HUES6 (cell line): ENCODE data around the gene IGF2R.
A peak's percentile ranks its signal among the peaks of the same experiment; 100 is the strongest.

Source experiments
- H3K27ac ChIP-seq: 2 replicates; pipeline ENCODE4 v1.7.0; 2013; ENCODE audit warnings: low read depth, mild to moderate bottlenecking, low read length, inconsistent platforms
- H3K27me3 ChIP-seq: 2 replicates; pipeline ENCODE4 v1.6.1; 2013; ENCODE audit warnings: low read length; ENCODE audit not compliant: control insufficient read depth, insufficient read depth
- H3K36me3 ChIP-seq: 2 replicates; pipeline ENCODE4 v1.6.1; 2013; ENCODE audit warnings: low read length; ENCODE audit not compliant: control insufficient read depth, insufficient read depth
- H3K4me1 ChIP-seq: 2 replicates; pipeline ENCODE4 v1.6.1; 2013; ENCODE audit warnings: low read length; ENCODE audit not compliant: control insufficient read depth, insufficient read depth
- H3K4me3 ChIP-seq: 2 replicates; pipeline ENCODE4 v1.5.1; 2013; ENCODE audit warnings: low read depth, low read length
- H3K9ac ChIP-seq: one replicate; pipeline ENCODE4 v1.6.1; 2013; ENCODE audit warnings: mild to moderate bottlenecking, low read length
- H3K9me3 ChIP-seq: 2 replicates; pipeline ENCODE4 v1.6.1; 2013; ENCODE audit warnings: low read depth, low read length; ENCODE audit not compliant: control insufficient read depth, insufficient read depth

IGF2R gene

GRCh38 chr6:160041608-160042007 lies 72.7 kb downstream of the IGF2R start:
- Histone ChIP-seq H3K27ac (no peak overlapping the region), H3K36me3 (peaks cover 79% of the 10 kb centered on the region), H3K4me1 (no peaks in the 10 kb centered on the region), H3K9ac (no peak overlapping the region), H3K27me3 (no peaks in the 10 kb centered on the region), H3K4me3 (no peak overlapping the region), H3K9me3 (no peaks in the 10 kb centered on the region)

GRCh38 chr6:160042014-160042773 lies 73.3 kb downstream of the IGF2R start:
- no peak overlapping the region for H3K27ac ChIP-seq
- peaks cover 82% of the 10 kb centered on the region for H3K36me3 ChIP-seq

DNA sequence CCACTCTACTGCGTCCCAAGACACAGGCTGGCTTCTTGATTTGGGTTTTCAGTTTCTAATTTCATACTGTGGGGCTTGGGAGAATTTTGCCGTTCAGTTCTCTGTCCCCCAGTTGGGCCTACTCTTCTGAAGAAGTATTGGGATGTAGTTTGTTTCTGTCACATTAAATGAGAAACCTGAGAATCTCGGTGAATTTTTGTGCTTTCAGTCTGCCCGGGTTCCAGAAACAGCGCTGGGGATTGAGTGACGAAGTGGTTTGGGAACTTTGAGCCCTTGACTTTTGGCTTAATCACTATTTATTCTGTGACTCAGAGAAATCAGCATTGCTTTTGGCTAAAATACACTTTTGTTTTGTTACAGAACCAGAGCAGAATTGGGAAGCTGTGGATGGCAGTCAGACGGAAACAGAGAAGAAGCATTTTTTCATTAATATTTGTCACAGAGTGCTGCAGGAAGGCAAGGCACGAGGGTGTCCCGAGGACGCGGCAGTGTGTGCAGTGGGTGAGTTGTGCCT lies 74.0 kb downstream of the IGF2R start:
- Histone ChIP-seq H3K4me1 (no peaks in the 10 kb centered on the region), H3K9ac (no peak overlapping the region), H3K27me3 (no peaks in the 10 kb centered on the region), H3K9me3 (no peaks in the 10 kb centered on the region), H3K27ac (no peak overlapping the region), H3K4me3 (no peak overlapping the region), H3K36me3 (peaks cover 87% of the 10 kb centered on the region)

More at GRCh38 chr6:160042014-160042773, 73.3 kb downstream of the IGF2R start:
- no peak overlapping the region for H3K9ac ChIP-seq
- no peaks in the 10 kb centered on the region for H3K4me1 ChIP-seq
- no peak overlapping the region for H3K4me3 ChIP-seq
- no peaks in the 10 kb centered on the region for H3K9me3 ChIP-seq
- H3K27me3 ChIP-seq = no peaks in the 10 kb centered on the region

- H3K36me3 ChIP-seq = peaks cover 93% of the 10 kb centered on the region
- H3K27me3 ChIP-seq = no peaks in the 10 kb centered on the region
- H3K4me1 ChIP-seq = no peaks in the 10 kb centered on the region
- peak overlapping the region; percentile 46; the same call in 1 of the 2 replicates for H3K27ac ChIP-seq
- H3K9ac ChIP-seq = no peak overlapping the region
- no peaks in the 10 kb centered on the region for H3K9me3 ChIP-seq
- H3K4me3 ChIP-seq = no peak overlapping the region
Observed at GRCh38 chr6:160043784-160044183, 74.9 kb downstream of the IGF2R start.

DNA sequence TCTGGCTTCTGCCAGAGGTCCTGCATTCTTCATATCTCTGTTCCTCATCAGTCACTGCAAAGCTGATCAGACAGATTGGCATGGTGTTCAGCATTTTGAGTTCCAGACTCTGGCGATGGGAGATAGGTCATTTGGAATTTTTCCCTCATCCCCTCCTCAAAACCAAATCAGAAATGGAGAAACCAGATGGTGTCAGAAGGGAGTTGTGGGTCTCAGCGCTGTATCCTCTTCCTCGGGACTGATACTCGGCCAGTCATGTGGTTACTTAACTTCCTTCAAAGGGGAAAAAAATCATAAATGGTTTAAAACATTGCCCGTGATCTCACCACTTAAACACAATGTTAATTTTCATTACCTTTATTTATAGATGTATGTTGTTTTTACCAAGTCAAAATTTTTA lies 75.8 kb downstream of the IGF2R start:
- Histone ChIP-seq H3K27me3 (no peaks in the 10 kb centered on the region), H3K27ac (no peak overlapping the region), H3K4me3 (no peak overlapping the region), H3K9ac (no peak overlapping the region), H3K9me3 (no peaks in the 10 kb centered on the region), H3K36me3 (peaks cover 100% of the 10 kb centered on the region), H3K4me1 (no peaks in the 10 kb centered on the region)

GRCh38 chr6:160048471-160048870 lies 79.6 kb downstream of the IGF2R start:
- Histone ChIP-seq H3K27me3 (no peaks in the 10 kb centered on the region), H3K9me3 (no peaks in the 10 kb centered on the region), H3K4me1 (no peaks in the 10 kb centered on the region), H3K36me3 (peaks cover 93% of the 10 kb centered on the region), H3K27ac (no peak overlapping the region), H3K4me3 (no peak overlapping the region), H3K9ac (no peak overlapping the region)

DNA sequence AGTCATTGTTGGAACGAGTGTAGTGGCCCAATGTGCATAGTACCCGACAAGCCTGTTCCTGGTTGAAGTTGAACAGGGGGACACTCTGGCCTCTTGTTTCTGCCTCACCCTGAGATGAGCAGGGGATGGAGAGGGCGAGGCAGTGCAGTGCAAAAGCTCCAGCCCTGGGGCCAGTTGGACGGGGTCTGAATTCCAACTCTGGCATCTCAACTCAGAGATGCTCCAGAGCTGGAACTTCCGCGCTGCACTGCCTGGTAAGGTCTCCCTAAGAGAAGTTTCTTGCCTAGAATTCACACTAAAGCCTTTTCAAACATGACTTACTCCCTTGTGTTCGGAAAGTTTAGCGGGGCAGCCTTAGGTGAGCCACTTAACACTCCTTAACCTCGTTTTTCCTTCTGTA lies 80.5 kb downstream of the IGF2R start:
- Histone ChIP-seq H3K4me1 (no peaks in the 10 kb centered on the region), H3K36me3 (peaks cover 93% of the 10 kb centered on the region), H3K4me3 (no peak overlapping the region), H3K27ac (no peak overlapping the region), H3K9ac (no peak overlapping the region), H3K27me3 (no peaks in the 10 kb centered on the region), H3K9me3 (no peaks in the 10 kb centered on the region)

DNA sequence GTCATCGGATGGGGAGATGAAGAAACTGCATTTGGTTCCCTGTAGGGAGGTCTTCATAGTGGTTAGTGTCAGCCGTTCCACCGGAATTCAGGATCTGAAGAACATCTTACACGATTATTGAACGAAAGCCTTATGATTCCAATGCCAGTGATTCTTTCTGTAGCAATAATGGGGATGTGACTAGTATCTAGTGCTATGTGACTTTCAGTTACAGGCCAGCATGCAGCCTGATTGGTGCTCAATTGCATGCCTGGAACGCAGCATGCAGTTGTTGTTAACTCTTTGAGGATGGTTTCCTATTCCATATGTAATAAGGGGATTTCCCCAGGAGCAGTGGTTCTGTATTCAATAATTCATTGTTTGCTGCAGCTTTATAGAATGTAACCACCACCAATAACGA lies 81.1 kb downstream of the IGF2R start:
- Histone ChIP-seq H3K4me1 (no peaks in the 10 kb centered on the region), H3K36me3 (peaks cover 93% of the 10 kb centered on the region), H3K27ac (no peak overlapping the region), H3K9me3 (no peaks in the 10 kb centered on the region), H3K27me3 (no peaks in the 10 kb centered on the region), H3K9ac (no peak overlapping the region), H3K4me3 (no peak overlapping the region)

- no peak overlapping the region for H3K4me3 ChIP-seq
- peaks cover 93% of the 10 kb centered on the region for H3K36me3 ChIP-seq
- H3K27me3 ChIP-seq = no peaks in the 10 kb centered on the region
- H3K4me1 ChIP-seq = no peaks in the 10 kb centered on the region
- H3K9me3 ChIP-seq = no peaks in the 10 kb centered on the region
- no peak overlapping the region for H3K27ac ChIP-seq
- H3K9ac ChIP-seq = no peak overlapping the region
Observed at GRCh38 chr6:160051390-160051789, 82.5 kb downstream of the IGF2R start.

GRCh38 chr6:160054271-160054670 lies 85.4 kb downstream of the IGF2R start:
- Histone ChIP-seq H3K9ac (no peak overlapping the region), H3K27ac (no peak overlapping the region)

GRCh38 chr6:160054913-160055312 lies 86.0 kb downstream of the IGF2R start:
- peaks cover 92% of the 10 kb centered on the region for H3K36me3 ChIP-seq
- no peak overlapping the region for H3K27ac ChIP-seq
- H3K9ac ChIP-seq = no peak overlapping the region
- H3K27me3 ChIP-seq = no peaks in the 10 kb centered on the region
- no peaks in the 10 kb centered on the region for H3K4me1 ChIP-seq
- H3K4me3 ChIP-seq = no peak overlapping the region
- no peaks in the 10 kb centered on the region for H3K9me3 ChIP-seq

More at GRCh38 chr6:160054271-160054670, 85.4 kb downstream of the IGF2R start:
- Histone ChIP-seq H3K4me1 (no peaks in the 10 kb centered on the region), H3K36me3 (peaks cover 92% of the 10 kb centered on the region), H3K27me3 (no peaks in the 10 kb centered on the region), H3K4me3 (no peak overlapping the region), H3K9me3 (no peaks in the 10 kb centered on the region)
